LHCN-M2 (cell line): ENCODE data around the gene F8. TPM values are rescaled to one million over a fixed set of nuclear protein-coding genes. Genes with fewer than 3 reads are reported as not detected.
"Not testable (repeated sequence)": the region's sequence is repeated elsewhere in the genome, so short reads cannot be mapped to it uniquely, and the experiment has no call there.

Source experiments
- DNase-seq: peaks from one replicate; pipeline ENCODE4 v3.0.0-alpha.2; 2012; ENCODE audit warnings: low read depth
- total RNA-seq: library from RNA; depleted of rRNA; stranded (reverse); fragments of >200 nt; gene quantifications from 2 replicates; pipeline ENCODE4 v1.2.3, GENCODE V29; 2014

The F8 gene
- total RNA-seq, 1 experiment from 2014 or later = 11.4 TPM

DNA sequence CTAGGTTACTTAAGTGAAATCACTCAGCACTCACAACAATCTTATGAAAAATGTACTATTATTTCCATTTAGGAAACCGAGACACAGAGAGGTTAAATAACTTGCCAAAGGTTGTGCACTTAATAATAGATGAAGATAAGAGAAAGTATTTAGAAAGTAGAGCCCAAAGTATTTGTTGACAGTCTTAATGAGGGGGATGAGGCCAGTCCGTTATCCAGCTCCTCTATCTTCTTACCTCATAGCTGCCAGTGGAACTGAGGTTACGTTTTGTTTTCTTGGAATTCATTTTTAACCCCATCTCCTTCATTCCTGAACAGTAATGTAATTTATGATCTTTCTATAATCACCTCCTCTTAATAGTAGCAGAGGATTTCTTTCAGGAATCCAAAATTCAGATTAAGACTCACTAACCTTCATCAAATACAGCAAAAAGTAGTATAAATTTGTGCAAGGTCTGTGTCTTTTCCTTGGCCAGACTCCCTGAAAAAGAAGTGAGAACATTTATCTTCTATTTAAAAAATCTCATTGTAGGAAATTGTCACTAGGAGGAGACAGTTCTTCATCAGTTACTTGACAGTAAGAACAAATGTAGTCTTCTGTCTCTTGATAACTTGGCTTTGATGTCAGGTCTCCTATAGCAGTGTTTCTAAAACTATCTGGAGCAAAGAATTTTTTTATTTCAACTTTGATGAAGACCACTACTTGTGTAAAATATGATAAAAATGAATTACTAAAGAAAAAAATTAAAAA, 35.5 kb downstream of the F8 start:
- DNase-seq = no peak

GRCh38 chrX:154981116-154981411, 41.5 kb downstream of the F8 start:
- no peak for DNase-seq

GRCh38 chrX:154980330-154981115, 42.0 kb downstream of the F8 start:
- peak; percentile 59 for DNase-seq

- DNase-seq = no peak
Observed at GRCh38 chrX:154979629-154980028, 42.9 kb downstream of the F8 start.

DNA sequence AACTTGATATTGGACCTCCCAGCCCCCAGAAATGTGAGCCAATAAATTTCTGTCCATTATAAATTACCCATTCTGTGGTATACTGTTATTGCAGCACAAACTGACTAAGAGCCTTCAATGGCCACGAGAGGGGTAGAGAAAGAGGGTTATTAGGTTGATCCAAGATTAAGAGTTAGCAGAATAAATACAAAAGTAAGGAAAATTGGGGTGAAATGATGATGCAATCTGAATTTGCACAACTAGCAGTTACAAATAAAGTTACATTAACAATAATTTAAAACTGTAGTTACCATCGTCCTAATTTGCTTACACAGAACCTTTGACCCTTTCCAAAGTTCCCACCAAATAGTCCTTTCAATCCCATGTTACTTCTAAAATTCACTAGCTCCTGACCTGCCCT, 54.2 kb downstream of the F8 start:
- DNase-seq = no peak

DNA sequence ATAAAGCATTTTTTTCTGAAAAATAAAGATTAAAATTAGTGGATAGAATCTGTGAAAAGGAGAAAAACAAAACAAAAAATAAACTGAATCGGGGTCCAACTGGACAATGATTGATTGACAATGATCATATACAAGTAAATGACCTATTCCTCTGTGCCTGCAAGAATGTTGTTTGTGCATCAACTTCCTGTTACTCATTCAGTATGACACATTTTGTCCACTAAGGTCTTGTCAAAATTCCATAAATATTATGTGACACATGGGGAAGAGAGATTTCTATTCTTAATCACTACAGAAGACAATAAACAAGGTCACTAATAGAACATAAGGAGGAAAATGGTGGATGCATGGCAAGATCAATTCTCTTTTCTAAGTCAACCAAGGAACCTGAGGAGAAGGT, 54.9 kb downstream of the F8 start:
- peak; percentile 50 for DNase-seq

GRCh38 chrX:154961947-154962346, 60.6 kb downstream of the F8 start:
- DNase-seq = no peak

GRCh38 chrX:154955799-154956198, 66.7 kb downstream of the F8 start:
- DNase-seq = not testable (repeated sequence)

GRCh38 chrX:154939265-154939664, 83.3 kb downstream of the F8 start:
- not testable (repeated sequence) for DNase-seq

GRCh38 chrX:154924771-154925170, 97.8 kb downstream of the F8 start:
- not testable (repeated sequence) for DNase-seq

GRCh38 chrX:154918060-154918483, 104.5 kb downstream of the F8 start:
- peak; percentile 82 for DNase-seq

DNA sequence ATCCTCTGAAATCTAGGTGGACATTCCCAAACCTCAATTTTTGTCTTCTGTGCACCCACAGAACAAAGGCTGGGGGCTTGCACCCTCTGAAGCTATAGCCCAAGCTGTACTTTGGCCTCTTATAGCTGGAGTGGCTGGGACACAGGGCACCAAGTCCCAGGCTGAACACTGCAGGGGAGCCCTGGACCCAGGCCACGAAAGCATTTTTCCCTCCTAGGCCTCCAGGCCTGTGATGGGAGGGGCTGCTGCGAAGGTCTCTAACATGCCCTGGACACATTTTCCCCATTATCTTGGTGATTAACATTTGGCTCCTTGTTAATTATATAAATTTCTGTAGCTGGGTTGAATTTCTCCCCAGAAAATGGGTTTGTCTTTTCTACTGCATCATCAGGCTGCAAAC, 108.5 kb downstream of the F8 start:
- no peak for DNase-seq

DNA sequence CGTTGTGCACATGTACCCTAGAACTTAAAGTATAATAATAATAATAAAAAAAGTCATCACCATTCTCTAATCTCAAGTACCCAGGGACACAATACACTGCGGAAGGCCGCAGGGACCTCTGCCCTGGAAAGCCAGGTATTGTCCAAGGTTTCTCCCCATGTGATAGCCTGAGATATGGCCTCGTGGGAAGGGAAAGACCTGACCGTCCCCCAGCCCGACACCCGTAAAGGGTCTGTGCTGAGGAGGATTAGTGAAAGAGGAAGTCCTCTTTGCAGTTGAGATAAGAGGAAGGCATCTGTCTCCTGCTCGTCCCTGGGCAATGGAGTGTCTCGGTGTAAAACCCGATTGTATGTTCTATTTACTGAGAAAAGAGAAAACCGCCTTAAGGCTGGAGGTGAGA, 112.0 kb downstream of the F8 start:
- DNase-seq = not testable (repeated sequence)

DNA sequence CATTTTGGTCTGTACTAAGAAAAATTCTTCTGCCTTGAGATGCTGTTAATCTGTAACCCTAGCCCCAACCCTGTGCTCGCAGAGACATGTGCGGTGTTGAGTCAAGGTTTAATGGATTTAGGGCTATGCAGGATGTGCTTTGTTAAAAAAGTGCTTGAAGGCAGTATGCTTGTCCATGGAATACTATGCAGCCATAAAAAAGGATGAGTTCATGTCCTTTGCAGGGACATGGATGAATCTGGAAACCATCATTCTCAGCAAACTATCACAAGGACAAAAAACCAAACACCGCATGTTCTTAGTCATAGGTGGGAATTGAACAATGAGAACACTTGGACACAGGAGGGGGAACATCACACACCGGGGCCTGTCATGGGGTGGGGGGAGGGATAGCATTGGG, 112.5 kb downstream of the F8 start:
- DNase-seq = not testable (repeated sequence)

DNA sequence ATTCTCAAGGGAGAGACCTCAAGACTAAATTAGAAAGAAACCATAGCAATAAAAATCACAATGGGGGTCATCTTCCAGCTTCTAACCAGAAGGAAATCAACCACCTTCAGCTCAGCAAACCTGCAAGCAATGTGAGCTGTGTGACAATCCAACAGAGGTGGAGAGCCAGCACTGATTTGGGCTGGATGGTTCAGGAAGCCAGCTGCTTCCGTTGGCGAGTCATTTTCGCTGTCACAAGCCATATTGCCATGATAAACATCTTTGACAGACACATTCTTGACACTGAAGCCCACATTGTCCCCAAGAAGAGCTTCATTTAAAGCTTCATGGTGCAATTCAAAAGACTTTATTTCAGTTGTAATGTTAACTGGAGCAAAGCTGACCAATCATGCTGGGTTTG, 113.7 kb downstream of the F8 start:
- no peak for DNase-seq

DNA sequence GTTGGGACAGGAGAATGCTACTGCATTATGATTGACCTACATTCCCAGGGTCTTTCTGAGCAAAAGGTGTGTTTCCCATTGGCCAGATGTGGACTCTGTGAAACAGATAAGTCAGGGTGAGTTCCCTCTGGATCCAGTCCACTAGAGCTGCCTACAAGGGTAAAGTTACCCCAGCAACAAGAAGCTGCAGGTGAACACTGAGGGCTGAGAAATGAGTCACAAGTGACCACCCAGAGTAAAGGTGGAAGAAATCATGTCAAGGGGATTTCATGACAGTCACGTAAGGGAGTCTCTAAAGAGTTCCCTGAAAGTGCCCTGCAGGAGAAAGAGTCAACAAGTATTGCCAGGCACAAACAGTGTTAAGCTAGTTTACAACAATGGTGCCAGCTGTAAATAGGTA, 120.1 kb downstream of the F8 start:
- no peak for DNase-seq

DNA sequence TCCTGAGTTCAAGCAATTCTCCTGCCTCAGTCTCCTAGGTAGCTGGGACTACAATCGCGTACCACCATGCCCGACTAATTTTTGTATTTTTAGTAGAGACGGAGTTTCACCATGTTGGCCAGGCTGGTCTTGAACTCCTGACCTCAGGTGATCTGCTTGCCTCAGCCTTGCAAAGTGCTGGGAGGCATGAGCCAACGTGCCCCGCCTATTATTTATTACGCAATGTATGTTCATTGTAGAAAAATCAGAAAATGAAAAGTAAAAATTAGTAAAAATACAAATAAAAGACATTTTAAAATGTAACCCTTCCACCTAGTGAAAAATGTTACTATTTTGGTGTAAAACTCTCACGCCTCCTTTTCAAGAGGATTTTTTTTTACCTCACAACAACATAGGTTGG, 122.2 kb downstream of the F8 start:
- DNase-seq = no peak

DNA sequence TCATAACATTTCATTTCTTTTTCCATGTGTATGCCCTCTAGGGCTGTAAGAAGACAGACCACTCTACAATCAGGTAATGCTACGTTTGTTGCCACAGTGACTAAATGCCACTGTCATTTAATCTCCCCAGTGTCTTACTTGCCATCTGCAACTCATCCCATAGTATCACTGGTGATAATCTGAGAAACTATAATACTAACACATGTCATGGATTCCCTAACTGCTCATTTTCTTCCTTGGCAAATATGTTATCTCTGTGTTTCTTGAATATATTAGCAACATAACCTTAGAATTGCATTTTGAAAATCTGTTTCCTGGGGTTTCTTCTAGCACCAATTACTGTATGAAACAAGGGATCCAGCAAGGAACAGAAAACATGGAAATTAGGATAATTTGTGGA, 130.2 kb downstream of the F8 start:
- no peak for DNase-seq

DNA sequence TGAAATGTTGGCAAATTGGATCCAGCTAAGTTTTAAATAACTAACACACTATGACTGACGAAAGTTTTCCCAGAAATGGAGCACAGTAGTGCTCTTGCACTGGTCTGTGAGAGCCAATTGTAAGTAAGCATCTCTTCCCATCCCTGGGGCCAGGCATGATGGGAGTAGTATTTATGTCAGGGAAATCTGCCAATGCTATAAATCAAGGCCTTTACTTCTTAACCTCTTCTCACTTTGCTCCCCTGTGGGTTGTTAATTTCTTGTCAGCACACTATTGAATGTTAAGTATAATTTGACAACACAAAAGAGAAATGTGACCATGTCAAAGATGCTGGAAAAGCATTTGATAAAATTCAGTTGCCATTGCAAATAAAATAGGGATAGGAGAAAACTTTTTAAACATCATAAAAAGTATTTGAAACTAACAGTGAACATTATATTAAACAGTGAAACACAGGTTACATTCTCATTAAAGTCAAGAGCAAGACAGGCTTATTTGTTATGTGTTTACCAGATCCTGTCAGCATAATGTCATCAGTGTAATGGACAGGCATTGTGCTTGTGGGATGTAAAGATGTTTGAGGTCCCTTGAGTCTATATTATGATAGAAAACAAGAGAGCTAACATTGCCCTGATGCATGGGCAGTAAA, 131.4 kb downstream of the F8 start:
- no peak for DNase-seq

DNA sequence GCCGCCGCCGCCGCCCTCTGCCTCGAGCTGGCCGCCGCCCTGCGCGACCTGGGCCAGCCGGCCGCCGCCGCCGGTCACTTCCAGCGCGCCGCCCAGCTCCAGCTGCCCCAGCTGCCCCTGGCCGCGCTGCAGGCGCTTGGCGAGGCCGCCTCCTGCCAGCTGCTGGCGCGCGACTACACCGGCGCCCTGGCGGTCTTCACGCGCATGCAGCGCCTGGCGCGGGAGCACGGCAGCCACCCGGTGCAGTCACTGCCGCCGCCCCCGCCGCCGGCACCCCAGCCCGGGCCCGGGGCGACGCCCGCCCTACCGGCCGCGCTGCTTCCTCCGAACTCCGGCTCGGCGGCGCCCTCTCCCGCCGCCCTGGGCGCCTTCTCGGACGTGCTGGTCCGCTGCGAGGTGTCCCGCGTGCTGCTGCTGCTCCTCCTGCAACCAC, 135.7 kb downstream of the F8 start:
- DNase-seq = not testable (repeated sequence)

DNA sequence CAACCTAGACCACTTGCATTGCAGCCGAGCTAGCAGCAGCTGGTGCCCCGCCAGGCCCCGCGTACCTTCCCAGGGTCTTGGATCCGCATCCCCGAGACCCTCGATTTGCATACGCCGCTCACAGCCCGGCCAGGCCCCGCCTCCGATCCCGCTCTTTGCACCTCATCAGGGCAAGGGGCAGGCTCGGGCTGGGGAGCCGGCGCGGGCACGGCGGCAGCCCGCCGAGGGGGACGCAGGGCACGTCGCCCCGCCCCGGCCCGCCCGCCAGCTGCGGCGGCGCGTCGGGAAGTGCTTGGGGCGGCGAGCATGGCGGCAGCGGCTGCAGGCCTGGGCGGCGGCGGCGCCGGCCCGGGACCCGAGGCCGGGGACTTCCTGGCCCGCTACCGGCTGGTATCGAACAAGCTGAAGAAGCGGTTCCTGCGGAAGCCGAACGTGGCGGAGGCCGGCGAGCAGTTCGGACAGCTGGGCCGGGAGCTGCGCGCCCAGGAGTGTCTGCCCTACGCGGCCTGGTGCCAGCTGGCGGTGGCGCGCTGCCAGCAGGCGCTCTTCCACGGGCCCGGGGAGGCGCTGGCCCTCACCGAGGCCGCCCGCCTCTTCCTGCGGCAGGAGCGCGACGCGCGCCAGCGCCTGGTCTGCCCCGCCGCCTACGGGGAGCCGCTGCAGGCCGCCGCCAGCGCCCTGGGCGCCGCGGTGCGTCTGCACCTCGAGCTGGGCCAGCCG, 136.3 kb downstream of the F8 start, which contains the start of gene F8A1:
Gene F8A1 (plus strand): TSS at position 287 of the 720 bp plus-strand sequence. CDS start 20 bp downstream, at position 307.
- not testable (repeated sequence) for DNase-seq

DNA sequence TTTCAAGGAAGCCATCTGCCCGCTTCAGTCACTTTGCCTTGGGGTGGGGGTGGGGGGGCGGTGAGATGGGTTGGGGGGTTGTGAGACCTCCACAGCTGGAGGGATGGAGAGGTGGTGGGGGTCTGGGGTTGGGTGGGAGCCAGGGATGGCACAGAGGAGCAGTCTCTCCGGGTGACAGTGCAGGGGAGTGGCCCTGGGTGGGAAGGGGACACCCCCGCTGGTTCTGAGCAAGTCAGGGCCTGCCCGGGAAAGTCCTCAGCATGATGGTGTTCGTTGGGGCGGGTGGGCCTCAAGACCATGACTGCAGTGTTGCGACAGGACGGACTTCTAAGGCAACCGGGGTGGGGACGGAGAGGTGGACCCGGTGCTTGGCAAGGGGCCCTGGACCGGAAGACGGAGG, 137.0 kb downstream of the F8 start:
- not testable (repeated sequence) for DNase-seq
